K562 (cell line): ENCODE measurements around the gene MDP1. TPM values are rescaled to one million over a fixed set of nuclear protein-coding genes. Genes with fewer than 3 reads are reported as not detected.

Experiments used
- ATAC-seq: fragments of 200-7000 bp; cut with Tn5 transposase; 3 replicates; pipeline ENCODE4 v1.9.1; 2020; ENCODE audit warnings: moderate library complexity
- BruUV-seq: library from RNA; stranded (reverse); fragments of 400-500 nt; replicated peaks from 2 replicates; lab custom pipeline; 2021; lab: Mats Ljungman, UMichigan
- CTCF ChIA-PET: fragments of 300-600 bp; formaldehyde crosslinking; extraction: SDS; loops from one replicate; lab custom pipeline; 2021; ENCODE audit warnings: low intra/inter-chr PET ratio; lab: Yijun Ruan, JAX
- POLR2A ChIA-PET: fragments of 300-600, 350-650 bp; sonication (Branson Sonifier 250); formaldehyde crosslinking; extraction: SDS; loops from one replicate; lab custom pipeline; 2021; ENCODE audit warnings: antibody characterized with exemption, inconsistent platforms; lab: Yijun Ruan, JAX
- DNase-seq, 4 experiments: peaks; one replicate each; pipeline versions ENCODE4 v3.0.0 to v3.0.0-alpha.2; 2011 to 2018; ENCODE audit warnings: low spot score in 3 of 4, mixed read lengths in 3 of 4; ENCODE audit errors: extremely low read depth in 1 of 4
- FAIRE-seq: peaks from 2 replicates; lab custom pipeline; 2011; peaks lifted over from hg19 to GRCh38; lab: Jason Lieb, UNC
- H2AFZ ChIP-seq: 2 replicates; pipeline ENCODE4 v1.6.0; 2011; ENCODE audit warnings: low read depth, low read length, control low read depth, inconsistent platforms
- H3K27ac ChIP-seq: fragments of 200-600 bp; 3 replicates; pipeline ENCODE4 v1.8.0; 2011; ENCODE audit warnings: low read depth, mild to moderate bottlenecking, control low read depth, inconsistent platforms, low read length, moderate library complexity, mixed read lengths; ENCODE audit errors: extremely low read depth
- H3K27me3 ChIP-seq, 2 experiments: fragments of 300-600 bp in 1 of 2; 2 replicates in 1 of 2; 3 replicates in 1 of 2; pipeline versions ENCODE4 v1.6.0 to v1.8.0; 2011; ENCODE audit warnings: inconsistent platforms in 2 of 2, low read length in 2 of 2, mild to moderate bottlenecking in 1 of 2, mixed read lengths in 1 of 2, moderate library complexity in 1 of 2; ENCODE audit not compliant: control insufficient read depth in 2 of 2, insufficient read depth in 2 of 2
- H3K36me3 ChIP-seq: fragments of 300-600 bp; 3 replicates; pipeline ENCODE4 v1.8.0; 2011; ENCODE audit warnings: mild to moderate bottlenecking, low read length, inconsistent platforms; ENCODE audit not compliant: control insufficient read depth, insufficient read depth
- H3K4me1 ChIP-seq, 2 experiments: fragments of 200-600 bp in 1 of 2; replicated peaks in 1 of 2; 2 replicates in 1 of 2; 3 replicates in 1 of 2; pipeline versions ENCODE4 v1.5.1 to v1.8.0; 2011; ENCODE audit warnings: inconsistent platforms in 2 of 2, low read length in 2 of 2, mild to moderate bottlenecking in 1 of 2, mixed read lengths in 1 of 2, moderate library complexity in 1 of 2; ENCODE audit not compliant: control insufficient read depth in 2 of 2, insufficient read depth in 2 of 2
- H3K4me2 ChIP-seq: 2 replicates; pipeline ENCODE4 v1.6.1; 2011; ENCODE audit warnings: low read length, control low read depth, inconsistent platforms, mixed read lengths; ENCODE audit not compliant: insufficient read depth
- H3K4me3 ChIP-seq: fragments of 200-600 bp; sonication (generic), shearing (Covaris generic); 2 replicates; pipeline ENCODE4 v1.5.1; 2016; ENCODE audit warnings: control low read depth, inconsistent platforms
- H3K79me2 ChIP-seq: fragments of 200-600 bp; 3 replicates; pipeline ENCODE4 v1.8.0; 2011; ENCODE audit warnings: low read length, inconsistent platforms; ENCODE audit not compliant: control insufficient read depth, insufficient read depth
- H3K9ac ChIP-seq, 2 experiments: 2 replicates each; pipeline versions ENCODE4 v1.6.0 to v1.6.1; 2011; ENCODE audit warnings: low read depth in 2 of 2, low read length in 2 of 2, control low read depth in 1 of 2, inconsistent platforms in 1 of 2, mild to moderate bottlenecking in 1 of 2, mixed read lengths in 1 of 2; ENCODE audit not compliant: insufficient read depth in 1 of 2
- H3K9me1 ChIP-seq: one replicate; pipeline ENCODE4 v1.6.0; 2011; ENCODE audit warnings: inconsistent platforms, mild to moderate bottlenecking, low read length, moderate library complexity; ENCODE audit not compliant: control insufficient read depth, insufficient read depth
- H3K9me3 ChIP-seq: replicated peaks from 2 replicates; pipeline ENCODE4 v1.5.1; 2011; ENCODE audit warnings: low read depth, low read length, inconsistent platforms; ENCODE audit not compliant: control insufficient read depth, insufficient read depth
- H4K20me1 ChIP-seq: replicated peaks from 2 replicates; pipeline ENCODE4 v1.6.1; 2011; ENCODE audit warnings: low read length, inconsistent platforms, mixed read lengths; ENCODE audit not compliant: control insufficient read depth, insufficient read depth
- CBFA2T3 ChIP-seq: fragments of 450-650 bp; IDR thresholded peaks from 2 replicates; pipeline ENCODE4 v1.6.1; 2017
- CEBPB ChIP-seq: fragments of 450-650 bp; IDR thresholded peaks from 2 replicates; pipeline ENCODE4 v1.6.1; 2016; ENCODE audit warnings: missing genetic modification characterization, missing compliant biosample characterization
- HMG20A ChIP-seq: fragments of 450-650 bp; formaldehyde crosslinking; conservative IDR thresholded peaks from 2 replicates; pipeline ENCODE4 v1.4.0; 2020; ENCODE audit warnings: mild to moderate bottlenecking, mixed read lengths
- HMG20B ChIP-seq: fragments of 250-450 bp; sonication (Bioruptor Pico); IDR thresholded peaks from 2 replicates; pipeline ENCODE4 v1.5.0; 2021; ENCODE audit warnings: mild to moderate bottlenecking
- HMGXB4 ChIP-seq: sonication (generic); formaldehyde crosslinking; IDR thresholded peaks from 2 replicates; pipeline ENCODE4 v1.8.1; 2023; ENCODE audit warnings: mild to moderate bottlenecking, missing genetic modification reagents
- MCM3 ChIP-seq: fragments of 450-650 bp; IDR thresholded peaks from 2 replicates; pipeline ENCODE4 v1.6.1; 2016
- MYC ChIP-seq, 2 experiments: fragments of 250-450 bp in 1 of 2; sonication (Bioruptor Pico) in 1 of 2; IDR thresholded peaks; 2 replicates each; pipeline versions ENCODE4 v1.5.1 to v1.6.1; 2012 to 2021; ENCODE audit warnings: low read depth in 2 of 2, borderline replicate concordance in 1 of 2, improper control_type of control experiment in 1 of 2, low read length in 1 of 2, mild to moderate bottlenecking in 1 of 2, moderate library complexity in 1 of 2
- TCF3 ChIP-seq: sonication (generic); formaldehyde crosslinking; IDR thresholded peaks from 2 replicates; pipeline ENCODE4 v1.4.0; 2020; ENCODE audit warnings: mild to moderate bottlenecking, missing genetic modification reagents
- ZNF644 ChIP-seq: fragments of 200-800 bp; sonication (Bioruptor generic); IDR thresholded peaks from 2 replicates; pipeline ENCODE4 v1.6.1; 2016; ENCODE audit warnings: low read depth, missing genetic modification characterization, missing compliant biosample characterization
- WGBS: fragments of 100-300 bp; shearing (Covaris generic); methylation state at CpG from one replicate; pipeline ENCODE4 v1.1.6; 2016; ENCODE audit warnings: low coverage, mixed read lengths; ENCODE audit not compliant: insufficient coverage; ENCODE audit errors: missing lambda C conversion rate; 5-methylcytosine and 5-hydroxymethylcytosine counted together
- in situ Hi-C: fragments of 300-500 bp; cut with MboI; formaldehyde crosslinking; loops from 4 replicates; pipeline ENCODE4 v1.15.0; 2018; ENCODE audit warnings: inconsistent platforms, mixed read lengths
- intact Hi-C: fragments of 100-400 bp; cut with micrococcal nuclease; formaldehyde crosslinking; loops from 2 replicates; pipeline ENCODE4 v1.14.2; 2022
- polyA plus RNA-seq, 8 experiments: library from polyadenylated mRNA; depleted of rRNA in 4 of 8; stranded (reverse) in 5 of 8; unstranded in 3 of 8; fragments of >200 nt; fragmentation: Nextera tagmentation in 2 of 8; fragmentation: Illumina TruSeq in 1 of 8; extraction: Ambion mirVana in 2 of 8; extraction: Trizol in 1 of 8; gene quantifications; 2 replicates each; pipeline versions ENCODE4 v1.2.1 to v1.2.3, GENCODE V29; 2011 to 2014; ENCODE audit warnings: inconsistent platforms in 1 of 8, missing spikeins in 1 of 8
- total RNA-seq, 7 experiments: library from RNA; depleted of rRNA in 6 of 7; stranded (reverse); fragments of >200 nt in 6 of 7; fragmentation: Illumina TruSeq in 2 of 7; extraction: Trizol in 2 of 7; gene quantifications; 2 replicates each; pipeline versions ENCODE4 v1.2.1 to v1.2.3, GENCODE V29; 2011 to 2021; ENCODE audit warnings: low replicate concordance in 1 of 7

Gene MDP1
- total and polyA plus RNA-seq, 9 of the 15 experiments (the other 6 are each of a cell fraction or from before 2014, with no cell fraction given): 2.7 to 29.6 (median 11.0) TPM

GRCh38 chr14:24198814-24199524 is 16.9 kb downstream of the MDP1 start (continued):
- TF ChIP-seq ZNF644 (tag): no peak
- no peak for TF ChIP-seq MCM3
- TF ChIP-seq HMG20B (CRISPR knock-in tag): no peak
- no peak for TF ChIP-seq MYC (IDR thresholded peaks at IDR 0.05; ENCODE audit: low read depth, low read length)
- TF ChIP-seq MYC (CRISPR knock-in tag; IDR thresholded peaks at IDR 0.05; ENCODE audit: borderline replicate concordance, low read depth): no peak

DNA sequence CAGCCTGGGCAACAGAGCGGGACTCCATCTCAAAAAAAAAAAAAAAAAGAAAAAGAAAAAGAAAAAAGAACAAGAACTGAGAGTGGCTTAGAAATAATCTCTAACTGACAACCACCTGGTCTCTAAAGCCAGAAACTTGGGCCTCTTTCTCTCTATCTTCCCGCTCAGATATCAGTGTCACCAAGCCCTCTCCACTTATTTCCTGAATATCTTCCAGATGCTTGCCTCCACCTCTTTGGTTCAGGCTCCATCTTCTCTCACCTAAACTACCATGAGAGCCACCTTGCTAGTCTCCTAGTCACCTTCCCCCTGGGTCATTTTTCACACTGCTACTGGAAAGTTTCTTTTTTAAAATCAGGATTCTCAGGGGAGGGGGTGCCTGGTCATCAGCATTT is 18.8 kb downstream of the MDP1 start:
- no peaks in the 10 kb centered on the region for H3K9me1 ChIP-seq
- in situ Hi-C loops: no loop called here
- H3K79me2 ChIP-seq: peaks cover 50% of the 10 kb centered on the region
- no TSS peak for BruUV-seq
- H4K20me1 ChIP-seq: no peaks in the 10 kb centered on the region
- peak overlapping the region; percentile 86 for H3K4me2 ChIP-seq
- no peak for FAIRE-seq
- peak overlapping the region; percentile 87 to 96; a peak in 2 of 4 replicates for H3K9ac ChIP-seq
- WGBS: 0% methylated on average over 1 of the region's 2 CpGs
- peak overlapping the region; percentile 67 for H3K4me3 ChIP-seq
- intact Hi-C loops: no loop called here
- POLR2A ChIA-PET: interaction anchor here (2.7 to 3.2 kb wide), 2 partner anchors 12 to 17 kb away, joined by 19 to 21 read pairs; partner anchors contain the start of genes CHMP4A and MDP1
- no peaks in the 10 kb centered on the region for H3K27me3 ChIP-seq
- 0 out of 2 replicates have a peak, but pooled peaks cover 2% of the 10 kb centered on the region for H3K9me3 ChIP-seq
- peak in 2 of 4 experiments; percentile 29 to 50 for DNase-seq
- no peak for TF ChIP-seq HMGXB4 (CRISPR knock-in tag)
- peak; percentile 49 for TF ChIP-seq CBFA2T3
- TF ChIP-seq CEBPB: no peak
- 0 out of 2 replicates have a peak, but pooled peaks have one; percentile 19 for TF ChIP-seq TCF3 (CRISPR knock-in tag)
- no peak for TF ChIP-seq HMG20A
- TF ChIP-seq, all 486 proteins: peak for 2
- Histone ChIP-seq H3K27ac (peak overlapping the region; percentile 25; the same call in 2 of the 3 replicates), H3K4me1 (peaks cover 6 to 13% of the 10 kb centered on the region in 2 experiments; a peak in 3 of 5 replicates), H2AFZ (no peak overlapping the region), H3K36me3 (peaks cover 24% of the 10 kb centered on the region; the same call in 2 of the 3 replicates)
- CTCF ChIA-PET: no interaction called here
- ATAC-seq: 0 out of 3 replicates have a peak, but pooled peaks have one; percentile 2
